Thoracic aorta (tissue), 2 donors: ENCODE data around the gene NQO2. TPM values are rescaled to one million over a fixed set of nuclear protein-coding genes. Genes with fewer than 3 reads are reported as not detected.
"Not testable (repeated sequence)": the region's sequence is repeated elsewhere in the genome, so short reads cannot be mapped to it uniquely, and the experiment has no call there.

Source experiments
- ATAC-seq: fragments of 150-250 bp; one replicate; pipeline ENCODE4 v1.8.0; 2017; ENCODE audit warnings: low read depth; ENCODE audit not compliant: insufficient number of reproducible peaks, low FRiP score
- DNase-seq: peaks from one replicate; pipeline ENCODE4 v3.0.0-alpha.2; 2020; ENCODE audit warnings: low spot score
- H3K27ac ChIP-seq, 2 donors: fragments of 200-600 bp; sonication (generic); 1 replicate in 1 of 2; 2 replicates in 1 of 2; pipeline ENCODE4 v1.5.1; 2016; ENCODE audit warnings: mild to moderate bottlenecking in 2 of 2, moderate library complexity in 2 of 2
- H3K27me3 ChIP-seq: fragments of 200-600 bp; sonication (generic); replicated peaks from 2 replicates; pipeline ENCODE4 v1.6.0; 2016; ENCODE audit warnings: mild to moderate bottlenecking; ENCODE audit not compliant: insufficient read depth
- H3K36me3 ChIP-seq: fragments of 200-600 bp; sonication (generic); one replicate; pipeline ENCODE4 v1.5.1; 2016
- H3K4me1 ChIP-seq, 2 donors: fragments of 200-600 bp; sonication (generic); 1 replicate in 1 of 2; 2 replicates in 1 of 2; pipeline versions ENCODE4 v1.5.1 to v1.6.0; 2016; ENCODE audit warnings: low read depth in 2 of 2, mild to moderate bottlenecking in 1 of 2; ENCODE audit not compliant: control insufficient read depth in 1 of 2
- H3K4me3 ChIP-seq: fragments of 200-600 bp; sonication (generic); 2 replicates; pipeline ENCODE4 v1.5.1; 2016; ENCODE audit warnings: mild to moderate bottlenecking
- H3K9me3 ChIP-seq: fragments of 200-600 bp; sonication (generic); 2 replicates; pipeline ENCODE4 v1.5.1; 2016
- total RNA-seq, 2 donors: library from RNA; depleted of rRNA; stranded (reverse); fragments of >200 nt; gene quantifications; one replicate each; pipeline versions ENCODE4 v1.1.0 to v1.2.3, GENCODE V29; 2016
- TF ChIP-seq, protein P1 (sequence below): fragments of 200-600 bp; sonication (generic); IDR thresholded peaks from one replicate; pipeline ENCODE4 v1.5.1; 2019; ENCODE audit warnings: antibody characterized with exemption

Gene NQO2
- total RNA-seq, 2 donors from 2014 or later: 23.0 to 25.7 TPM

DNA sequence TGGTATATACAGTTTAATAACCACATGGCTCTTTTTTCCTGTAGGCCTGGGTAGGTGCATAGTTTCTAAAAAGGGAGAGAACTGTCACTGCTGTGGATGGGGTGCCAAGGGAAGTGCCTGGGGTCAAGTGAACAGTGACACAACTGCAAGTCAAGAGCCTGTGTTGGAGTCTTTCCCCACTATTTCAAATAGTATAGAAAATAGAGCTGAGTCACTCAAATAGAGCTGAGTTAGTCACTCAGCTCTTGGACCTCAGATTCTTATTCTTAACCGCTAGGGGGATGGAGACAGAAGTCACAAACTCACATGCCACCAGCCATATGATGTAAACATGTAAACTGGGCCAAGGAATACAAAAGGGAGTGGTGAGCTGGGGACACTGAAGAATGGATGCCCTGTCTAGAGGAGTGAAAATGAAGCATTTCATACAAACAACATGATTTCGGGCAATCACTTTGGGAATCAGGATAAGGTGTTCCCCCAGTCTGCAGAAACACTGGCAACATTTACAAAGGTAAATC lies 2.1 kb downstream of the NQO2 start:
- peak; percentile 54 for ATAC-seq
- peaks cover 22% of the 10 kb centered on the region for H3K36me3 ChIP-seq
- H3K4me1 ChIP-seq: peaks cover 26 to 30% of the 10 kb centered on the region in 2 donors
- peak overlapping the region in 1 of 2 donors; percentile 6 for H3K27ac ChIP-seq
- TF ChIP-seq, protein P1, sequence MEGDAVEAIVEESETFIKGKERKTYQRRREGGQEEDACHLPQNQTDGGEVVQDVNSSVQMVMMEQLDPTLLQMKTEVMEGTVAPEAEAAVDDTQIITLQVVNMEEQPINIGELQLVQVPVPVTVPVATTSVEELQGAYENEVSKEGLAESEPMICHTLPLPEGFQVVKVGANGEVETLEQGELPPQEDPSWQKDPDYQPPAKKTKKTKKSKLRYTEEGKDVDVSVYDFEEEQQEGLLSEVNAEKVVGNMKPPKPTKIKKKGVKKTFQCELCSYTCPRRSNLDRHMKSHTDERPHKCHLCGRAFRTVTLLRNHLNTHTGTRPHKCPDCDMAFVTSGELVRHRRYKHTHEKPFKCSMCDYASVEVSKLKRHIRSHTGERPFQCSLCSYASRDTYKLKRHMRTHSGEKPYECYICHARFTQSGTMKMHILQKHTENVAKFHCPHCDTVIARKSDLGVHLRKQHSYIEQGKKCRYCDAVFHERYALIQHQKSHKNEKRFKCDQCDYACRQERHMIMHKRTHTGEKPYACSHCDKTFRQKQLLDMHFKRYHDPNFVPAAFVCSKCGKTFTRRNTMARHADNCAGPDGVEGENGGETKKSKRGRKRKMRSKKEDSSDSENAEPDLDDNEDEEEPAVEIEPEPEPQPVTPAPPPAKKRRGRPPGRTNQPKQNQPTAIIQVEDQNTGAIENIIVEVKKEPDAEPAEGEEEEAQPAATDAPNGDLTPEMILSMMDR: peak; percentile 62
- H3K9me3 ChIP-seq: no peaks in the 10 kb centered on the region
- H3K4me3 ChIP-seq: no peak overlapping the region
- DNase-seq: no peak
- no peaks in the 10 kb centered on the region for H3K27me3 ChIP-seq

DNA sequence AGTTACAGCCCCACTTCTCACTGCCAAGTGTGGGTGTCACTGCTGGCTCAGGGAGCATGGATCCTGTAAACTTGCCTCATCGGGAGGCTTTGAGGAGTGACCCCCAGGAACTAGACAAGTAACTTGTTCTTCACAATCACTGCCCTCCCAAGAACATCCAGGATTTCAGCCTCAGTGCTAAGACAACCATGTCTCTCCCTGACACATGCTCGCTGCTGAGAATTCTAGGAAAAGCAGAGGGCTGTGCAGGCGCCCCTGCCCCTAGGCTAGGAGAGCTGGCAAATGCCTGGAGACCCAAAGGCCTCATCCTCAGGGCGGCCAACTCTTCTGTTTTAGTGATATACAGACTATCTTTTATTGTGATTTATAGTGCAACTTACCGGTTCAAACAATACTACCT lies 3.5 kb downstream of the NQO2 start:
- not testable (repeated sequence) for ATAC-seq, H3K27ac ChIP-seq, H3K27me3 ChIP-seq, H3K4me3 ChIP-seq, DNase-seq, H3K9me3 ChIP-seq
- Histone ChIP-seq H3K36me3 (peaks cover 28% of the 10 kb centered on the region), H3K4me1 (peaks cover 26 to 30% of the 10 kb centered on the region in 2 donors)

DNA sequence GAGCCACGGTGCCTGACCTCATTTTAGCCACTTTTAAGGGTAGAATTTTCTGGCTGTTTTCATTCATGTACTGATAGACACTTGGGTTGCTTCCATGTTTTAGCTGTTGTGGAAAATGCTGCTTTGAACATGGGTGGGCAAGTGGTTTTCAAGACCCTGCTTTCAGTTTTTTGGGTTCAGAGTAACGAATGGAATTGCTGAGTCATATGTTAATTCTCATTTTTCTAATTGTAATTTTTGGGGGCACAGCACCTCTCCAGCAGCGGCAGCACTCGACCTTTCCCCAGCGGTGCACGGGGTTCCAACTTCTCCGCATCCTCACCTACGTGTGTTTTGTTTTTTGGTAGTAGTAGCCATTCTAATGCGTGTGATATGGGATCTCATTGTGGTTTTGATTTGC lies 5.4 kb downstream of the NQO2 start:
- no peak overlapping the region for H3K4me3 ChIP-seq
- H3K9me3 ChIP-seq: no peaks in the 10 kb centered on the region
- ATAC-seq (no peak), DNase-seq (no peak)
- peaks cover 36% of the 10 kb centered on the region for H3K36me3 ChIP-seq
- H3K27ac ChIP-seq: no peak overlapping the region
- H3K27me3 ChIP-seq: no peaks in the 10 kb centered on the region
- TF ChIP-seq, protein P1: no peak
- H3K4me1 ChIP-seq: peaks cover 18 to 20% of the 10 kb centered on the region in 2 donors

DNA sequence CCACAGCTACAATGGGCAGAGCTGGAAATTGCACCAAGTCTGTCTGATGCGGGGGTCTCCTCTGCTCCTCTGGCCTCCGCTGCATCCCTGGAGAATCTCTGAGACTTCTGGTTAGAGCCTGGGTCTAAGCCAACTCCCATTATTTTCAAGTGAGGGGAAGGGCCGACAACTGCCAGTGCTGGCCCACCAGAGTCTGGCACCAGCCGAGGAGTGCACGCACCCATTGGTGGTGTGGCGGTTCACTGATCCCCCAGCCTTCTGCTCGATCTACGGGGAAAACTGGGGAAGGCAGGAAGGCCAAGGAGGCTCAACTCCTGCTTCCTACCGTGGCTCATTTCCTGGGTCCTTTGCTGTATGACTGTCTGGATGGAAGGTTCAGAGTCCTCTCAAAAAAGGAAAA lies 6.2 kb downstream of the NQO2 start:
- H3K27me3 ChIP-seq: no peaks in the 10 kb centered on the region
- TF ChIP-seq, protein P1: no peak
- H3K36me3 ChIP-seq: peaks cover 44% of the 10 kb centered on the region
- H3K9me3 ChIP-seq: peaks cover 2% of the 10 kb centered on the region
- peaks cover 12 to 13% of the 10 kb centered on the region in 2 donors for H3K4me1 ChIP-seq
- no peak for ATAC-seq
- H3K4me3 ChIP-seq: no peak overlapping the region
- H3K27ac ChIP-seq: no peak overlapping the region
- DNase-seq: no peak

DNA sequence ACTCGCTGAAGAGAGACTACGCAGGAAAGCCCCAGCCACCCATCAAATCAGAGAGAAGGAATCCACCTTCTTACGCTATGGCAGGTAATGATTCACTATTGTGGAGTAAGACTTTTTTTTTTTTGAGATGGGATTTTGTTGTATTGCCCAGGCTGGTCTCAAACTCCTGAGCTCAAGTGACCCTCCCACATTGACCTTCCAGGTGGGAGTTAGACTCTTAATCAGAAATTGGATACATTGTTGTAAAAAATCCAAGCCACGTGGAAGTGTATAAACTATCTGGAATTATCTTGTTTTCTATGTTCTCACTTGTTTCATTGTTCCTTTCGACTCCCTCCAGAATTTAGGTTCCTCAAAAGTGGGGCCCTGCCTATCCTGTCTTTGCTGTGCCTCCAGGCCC lies 6.8 kb downstream of the NQO2 start:
- DNase-seq: no peak
- TF ChIP-seq, protein P1: no peak
- ATAC-seq: no peak

DNA sequence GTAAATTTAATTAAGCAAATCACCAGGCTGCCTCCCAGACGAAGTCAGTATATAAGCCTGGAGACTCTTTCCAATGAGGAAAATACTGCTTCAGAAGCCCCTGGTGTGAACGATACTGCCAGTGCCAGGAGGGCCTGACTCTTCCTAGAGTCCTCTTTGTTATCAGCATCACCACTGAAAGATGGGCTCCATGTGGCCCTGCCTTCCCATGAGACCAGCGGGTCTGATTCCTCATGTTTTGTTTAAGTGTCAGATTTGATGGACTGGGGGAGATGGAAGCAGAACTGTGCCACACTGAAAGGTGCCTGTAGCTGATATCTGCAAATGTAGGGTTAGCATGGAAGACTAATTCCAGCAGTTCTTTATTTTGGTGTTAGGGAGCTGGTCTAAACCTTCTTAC lies 7.9 kb downstream of the NQO2 start:
- no peak for ATAC-seq
- Histone ChIP-seq H3K36me3 (peaks cover 60% of the 10 kb centered on the region), H3K4me3 (no peak overlapping the region), H3K27me3 (no peaks in the 10 kb centered on the region), H3K4me1 (peaks cover 0 to under 1% of the 10 kb centered on the region in 2 donors), H3K9me3 (peaks cover 17% of the 10 kb centered on the region), H3K27ac (no peak overlapping the region)
- no peak for DNase-seq
- TF ChIP-seq, protein P1: no peak

More for the DNA sequence above, 6.8 kb downstream of the NQO2 start:
- H3K4me1 ChIP-seq: peaks cover 7 to 8% of the 10 kb centered on the region in 2 donors
- H3K36me3 ChIP-seq: peaks cover 50% of the 10 kb centered on the region
- H3K9me3 ChIP-seq: peaks cover 8% of the 10 kb centered on the region
- H3K4me3 ChIP-seq: no peak overlapping the region
- no peaks in the 10 kb centered on the region for H3K27me3 ChIP-seq
- H3K27ac ChIP-seq: no peak overlapping the region

DNA sequence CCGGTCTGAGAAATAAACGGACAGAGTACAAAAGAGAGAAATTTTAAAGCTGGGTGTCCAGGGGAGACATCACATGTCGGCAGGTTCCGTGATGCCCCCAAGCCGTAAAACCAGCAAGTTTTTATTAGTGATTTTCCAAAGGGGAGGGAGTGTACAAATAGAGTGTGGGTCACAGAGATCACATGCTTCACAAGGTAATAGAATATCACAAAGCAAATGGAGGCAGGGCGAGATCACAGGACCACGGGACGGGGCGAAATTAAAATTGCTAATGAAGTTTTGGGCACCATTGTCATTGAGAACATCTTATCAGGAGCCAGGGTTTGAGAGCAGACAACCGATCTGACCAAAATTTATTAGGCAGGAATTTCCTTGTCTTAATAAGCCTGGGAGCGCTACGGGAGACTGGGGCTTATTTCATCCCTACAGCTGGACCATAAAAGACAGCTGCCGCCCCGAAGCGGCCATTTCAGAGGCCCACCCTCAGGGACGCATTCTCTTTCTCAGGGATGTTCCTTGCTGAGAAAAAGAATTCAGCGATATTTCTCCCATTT lies 9.1 kb downstream of the NQO2 start:
- not testable (repeated sequence) for H3K27me3 ChIP-seq, H3K27ac ChIP-seq, DNase-seq, H3K4me3 ChIP-seq, H3K4me1 ChIP-seq, ATAC-seq
- Histone ChIP-seq H3K9me3 (peaks cover 17% of the 10 kb centered on the region), H3K36me3 (peaks cover 63% of the 10 kb centered on the region)
